SK-MEL-5 (cell line): Measurements from ENCODE around the gene TAF3. TPM values are rescaled to one million over a fixed set of nuclear protein-coding genes. Genes with fewer than 3 reads are reported as not detected.
"Not testable (repeated sequence)": the region's sequence is repeated elsewhere in the genome, so short reads cannot be mapped to it uniquely, and the experiment has no call there.

Experiments used
- DNase-seq: peaks from one replicate; pipeline ENCODE4 v3.0.0-alpha.2; 2016; ENCODE audit warnings: low read depth, low spot score
- in situ Hi-C: cut with HindIII; loops from 2 replicates; pipeline ENCODE4 v1.10.0; 2016; ENCODE audit warnings: low sequenced_read_pairs, high pct_unique_total_duplicates, low pct_unique_long_range_greater_than_20kb
- total RNA-seq: library from RNA; depleted of rRNA; stranded (reverse); fragments of >200 nt; shearing (Covaris generic); gene quantifications from 2 replicates; pipeline ENCODE4 v1.2.3, GENCODE V29; 2014

TAF3 gene
- total RNA-seq, 1 experiment from 2014 or later, result 0.98 TPM

GRCh38 chr10:7804741-7805140, 13.6 kb upstream of the TAF3 start:
- in situ Hi-C loops, result no loop called here
- no peak for DNase-seq

GRCh38 chr10:7808686-7809267, 9.5 kb upstream of the TAF3 start:
- DNase-seq, result no peak
- in situ Hi-C loops, result no loop called here

- in situ Hi-C loops, result no loop called here
- DNase-seq, result no peak
These were observed 7.9 kb upstream of the TAF3 start for GRCh38 chr10:7810443-7810842.

- DNase-seq, result no peak
- in situ Hi-C loops, result no loop called here
These were observed 7.3 kb upstream of the TAF3 start for GRCh38 chr10:7811000-7811399.

- in situ Hi-C loops, result not testable (repeated sequence)
These were observed 6.6 kb upstream of the TAF3 start for GRCh38 chr10:7811743-7812142.

GRCh38 chr10:7813481-7813880, 4.8 kb upstream of the TAF3 start:
- no peak for DNase-seq
- in situ Hi-C loops, result no loop called here

More at GRCh38 chr10:7811743-7812142, 6.6 kb upstream of the TAF3 start:
- not testable (repeated sequence) for DNase-seq

GRCh38 chr10:7817576-7817975, 729 bp upstream of the TAF3 start:
- no peak for DNase-seq
- in situ Hi-C loops, result no loop called here

- in situ Hi-C loops, result no loop called here
- DNase-seq, result no peak
These were observed 366 bp upstream of the TAF3 start for GRCh38 chr10:7817984-7818294.

GRCh38 chr10:7819121-7819460, 786 bp downstream of the TAF3 start:
- in situ Hi-C loops, result no loop called here
- DNase-seq, result peak; percentile 45

- in situ Hi-C loops, result no loop called here
- DNase-seq, result no peak
These were observed 5.9 kb downstream of the TAF3 start for GRCh38 chr10:7824251-7824650.

- DNase-seq, result peak; percentile 23
- in situ Hi-C loops, result no loop called here
These were observed 8.7 kb downstream of the TAF3 start for GRCh38 chr10:7826971-7827370.

GRCh38 chr10:7829289-7829834, 11.1 kb downstream of the TAF3 start:
- in situ Hi-C loops, result no loop called here
- no peak for DNase-seq

GRCh38 chr10:7832060-7832459, 13.8 kb downstream of the TAF3 start:
- in situ Hi-C loops, result no loop called here
- no peak for DNase-seq

GRCh38 chr10:7833210-7833609, 14.9 kb downstream of the TAF3 start:
- DNase-seq, result no peak

GRCh38 chr10:7834262-7834661, 16.0 kb downstream of the TAF3 start:
- DNase-seq, result no peak
- in situ Hi-C loops, result no loop called here

More at GRCh38 chr10:7833210-7833609, 14.9 kb downstream of the TAF3 start:
- in situ Hi-C loops, result no loop called here

- in situ Hi-C loops, result no loop called here
- DNase-seq, result no peak
These were observed 18.3 kb downstream of the TAF3 start for GRCh38 chr10:7836571-7836970.

- DNase-seq, result no peak
- in situ Hi-C loops, result no loop called here
These were observed 28.3 kb downstream of the TAF3 start for GRCh38 chr10:7846591-7846990.

GRCh38 chr10:7853226-7853842, 35.0 kb downstream of the TAF3 start:
- in situ Hi-C loops, result no loop called here
- DNase-seq, result no peak

GRCh38 chr10:7853890-7854289, 35.6 kb downstream of the TAF3 start:
- no peak for DNase-seq
- in situ Hi-C loops, result no loop called here
